H1 (cell line): ENCODE data around the gene PGP.

Experiments used
- CHD2 ChIP-seq: IDR thresholded peaks from 2 replicates; pipeline ENCODE4 v1.6.1; 2012; ENCODE audit warnings: low read length, improper control_type of control experiment
- EGR1 ChIP-seq: IDR thresholded peaks from 2 replicates; pipeline ENCODE4 v1.6.1; 2011; ENCODE audit warnings: low read depth, low read length, borderline replicate concordance
- EP300 ChIP-seq, 2 experiments: IDR thresholded peaks; 1 replicate in 1 of 2; 2 replicates in 1 of 2; pipeline ENCODE4 v1.6.1; 2011 to 2012; ENCODE audit warnings: low read depth in 2 of 2, low read length in 2 of 2, mild to moderate bottlenecking in 2 of 2, borderline replicate concordance in 1 of 2, inconsistent platforms in 1 of 2, moderate library complexity in 1 of 2
- EZH2 ChIP-seq: fragments of 200-600 bp; sonication (generic); IDR thresholded peaks from 2 replicates; pipeline ENCODE4 v1.7.1; 2012; ENCODE audit warnings: low read depth, mild to moderate bottlenecking, moderate library complexity, low read length, inconsistent platforms; ENCODE audit not compliant: severe bottlenecking
- POLR2A ChIP-seq, 2 experiments: IDR thresholded peaks; 1 replicate in 1 of 2; 2 replicates in 1 of 2; pipeline ENCODE4 v1.6.1; 2011; ENCODE audit warnings: low read depth in 2 of 2, low read length in 2 of 2, mild to moderate bottlenecking in 2 of 2; ENCODE audit errors: control extremely low read depth in 1 of 2
- RFX5 ChIP-seq: IDR thresholded peaks from 2 replicates; pipeline ENCODE4 v1.6.1; 2011; ENCODE audit warnings: low read depth, low read length, improper control_type of control experiment, borderline replicate concordance
- SIN3A ChIP-seq, 2 experiments: IDR thresholded peaks in 1 of 2; conservative IDR thresholded peaks in 1 of 2; 2 replicates each; pipeline ENCODE4 v1.6.1; 2011 to 2012; ENCODE audit warnings: low read length in 2 of 2, improper control_type of control experiment in 1 of 2, low read depth in 1 of 2, mild to moderate bottlenecking in 1 of 2
- SIRT6 ChIP-seq: IDR thresholded peaks from one replicate; pipeline ENCODE4 v1.7.1; 2012; ENCODE audit warnings: low read length, inconsistent platforms
- SRF ChIP-seq: IDR thresholded peaks from 2 replicates; pipeline ENCODE4 v1.6.1; 2011; ENCODE audit warnings: mild to moderate bottlenecking, low read depth, low read length, moderate library complexity
- TBP ChIP-seq: IDR thresholded peaks from 2 replicates; pipeline ENCODE4 v1.6.1; 2011; ENCODE audit warnings: low read depth, low read length, improper control_type of control experiment
- YY1 ChIP-seq: IDR thresholded peaks from 2 replicates; pipeline ENCODE4 v1.6.1; 2011; ENCODE audit warnings: low read depth, mild to moderate bottlenecking, low read length
- TF ChIP-seq, protein P1 (sequence below), 3 experiments: IDR thresholded peaks; 1 replicate in 2 of 3; 2 replicates in 1 of 3; pipeline versions ENCODE4 v1.5.1 to v1.6.1; 2011; ENCODE audit warnings: low read length in 3 of 3, mild to moderate bottlenecking in 3 of 3, inconsistent platforms in 2 of 3, low read depth in 1 of 3, moderate library complexity in 1 of 3; ENCODE audit not compliant: insufficient read depth in 1 of 3; ENCODE audit errors: control extremely low read depth in 1 of 3
- TF ChIP-seq, protein P2 (sequence below): IDR thresholded peaks from 2 replicates; pipeline ENCODE4 v1.6.1; 2011; ENCODE audit warnings: low read length, improper control_type of control experiment

DNA sequence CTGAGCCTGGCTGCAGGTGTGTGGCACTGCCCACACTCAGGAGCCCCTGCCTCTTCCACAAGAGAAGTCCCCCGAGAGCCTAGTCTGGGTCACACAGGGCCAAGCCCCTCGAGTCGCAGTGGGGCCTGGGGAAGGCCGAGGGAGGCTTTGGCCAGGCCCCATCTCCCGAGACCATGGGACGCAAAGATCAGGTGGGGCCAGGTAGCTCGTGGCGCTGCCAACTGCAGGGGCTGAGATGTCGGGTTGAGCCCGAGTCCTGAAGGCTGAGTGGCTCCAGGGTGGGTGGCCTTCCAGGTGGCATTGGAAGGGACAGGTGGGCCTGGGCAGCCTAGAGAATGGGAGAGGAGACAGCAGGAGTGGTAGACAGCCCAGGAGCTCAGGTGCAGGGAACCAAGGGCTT, 52.7 kb downstream of the PGP start:
- TF ChIP-seq SIRT6 (no peak), EP300 (IDR thresholded peaks at IDR 0.05; ENCODE audit: borderline replicate concordance in 1 of 2, low read depth in 2 of 2, low read length in 2 of 2) (no peak), RFX5 (no peak), EZH2 (no peak), POLR2A (IDR thresholded peaks at IDR 0.05; ENCODE audit: control extremely low read depth in 1 of 2, low read depth in 2 of 2, low read length in 2 of 2) (no peak), YY1 (no peak), CHD2 (no peak), SRF (no peak), EGR1 (no peak), SIN3A (conservative IDR thresholded peaks at IDR 0.05 in 1 of 2, IDR thresholded peaks at IDR 0.05 in 1 of 2; ENCODE audit: low read depth in 1 of 2, low read length in 2 of 2) (no peak), TBP (no peak)
- TF ChIP-seq, protein P1, sequence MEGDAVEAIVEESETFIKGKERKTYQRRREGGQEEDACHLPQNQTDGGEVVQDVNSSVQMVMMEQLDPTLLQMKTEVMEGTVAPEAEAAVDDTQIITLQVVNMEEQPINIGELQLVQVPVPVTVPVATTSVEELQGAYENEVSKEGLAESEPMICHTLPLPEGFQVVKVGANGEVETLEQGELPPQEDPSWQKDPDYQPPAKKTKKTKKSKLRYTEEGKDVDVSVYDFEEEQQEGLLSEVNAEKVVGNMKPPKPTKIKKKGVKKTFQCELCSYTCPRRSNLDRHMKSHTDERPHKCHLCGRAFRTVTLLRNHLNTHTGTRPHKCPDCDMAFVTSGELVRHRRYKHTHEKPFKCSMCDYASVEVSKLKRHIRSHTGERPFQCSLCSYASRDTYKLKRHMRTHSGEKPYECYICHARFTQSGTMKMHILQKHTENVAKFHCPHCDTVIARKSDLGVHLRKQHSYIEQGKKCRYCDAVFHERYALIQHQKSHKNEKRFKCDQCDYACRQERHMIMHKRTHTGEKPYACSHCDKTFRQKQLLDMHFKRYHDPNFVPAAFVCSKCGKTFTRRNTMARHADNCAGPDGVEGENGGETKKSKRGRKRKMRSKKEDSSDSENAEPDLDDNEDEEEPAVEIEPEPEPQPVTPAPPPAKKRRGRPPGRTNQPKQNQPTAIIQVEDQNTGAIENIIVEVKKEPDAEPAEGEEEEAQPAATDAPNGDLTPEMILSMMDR (IDR thresholded peaks at IDR 0.05; ENCODE audit: control extremely low read depth in 1 of 3, insufficient read depth in 1 of 3, low read depth in 1 of 3, low read length in 3 of 3): no peak
- TF ChIP-seq, protein P2, sequence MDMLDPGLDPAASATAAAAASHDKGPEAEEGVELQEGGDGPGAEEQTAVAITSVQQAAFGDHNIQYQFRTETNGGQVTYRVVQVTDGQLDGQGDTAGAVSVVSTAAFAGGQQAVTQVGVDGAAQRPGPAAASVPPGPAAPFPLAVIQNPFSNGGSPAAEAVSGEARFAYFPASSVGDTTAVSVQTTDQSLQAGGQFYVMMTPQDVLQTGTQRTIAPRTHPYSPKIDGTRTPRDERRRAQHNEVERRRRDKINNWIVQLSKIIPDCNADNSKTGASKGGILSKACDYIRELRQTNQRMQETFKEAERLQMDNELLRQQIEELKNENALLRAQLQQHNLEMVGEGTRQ: no peak
